AG08395 (cell line): ENCODE data around the gene ZCCHC12.

Experiments
- DNase-seq: peaks from one replicate; pipeline ENCODE4 v3.0.0; 2012; ENCODE audit warnings: mixed read lengths, low spot score

ZCCHC12 gene

DNA sequence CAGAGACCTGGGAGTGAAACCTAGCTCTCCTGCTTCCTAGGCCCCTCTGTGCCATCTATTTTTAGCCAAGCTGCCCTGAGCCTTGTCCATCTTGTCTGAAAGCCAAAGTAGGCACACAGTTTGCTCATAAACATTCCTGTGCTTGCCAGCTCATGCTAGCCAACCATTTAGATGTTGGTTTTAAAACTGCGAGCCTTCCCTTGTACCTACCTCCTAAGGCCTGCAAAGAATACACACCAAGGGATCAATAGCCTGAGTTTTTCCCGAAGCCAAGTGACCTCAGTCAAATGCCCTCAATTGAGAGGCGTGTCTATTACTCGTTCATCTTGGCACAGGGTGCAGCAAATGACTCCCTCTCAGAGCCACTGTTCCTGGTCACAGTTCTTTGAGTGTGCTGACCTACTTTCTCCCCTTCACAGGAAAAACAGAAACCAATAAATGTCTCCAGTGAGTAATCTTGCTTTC lies 48.5 kb downstream of the ZCCHC12 start:
- peak; percentile 11 for DNase-seq
